K562 (cell line): ENCODE results near the gene MOB1A. TPM values are rescaled to one million over a fixed set of nuclear protein-coding genes. Genes with fewer than 3 reads are reported as not detected.

Experiments used
- ATF3 ChIP-seq, 2 experiments: fragments of 450-650 bp in 1 of 2; sonication (generic) in 1 of 2; formaldehyde crosslinking in 1 of 2; IDR thresholded peaks in 1 of 2; conservative IDR thresholded peaks in 1 of 2; 2 replicates each; pipeline versions ENCODE4 v1.6.1 to v1.8.1; 2016 to 2023; ENCODE audit warnings: mild to moderate bottlenecking in 2 of 2, moderate library complexity in 2 of 2, inconsistent platforms in 1 of 2, missing genetic modification reagents in 1 of 2
- CEBPG ChIP-seq, 3 experiments: fragments of 200-800 bp in 1 of 3; sonication (Bioruptor generic) in 1 of 3; sonication (generic) in 1 of 3; formaldehyde crosslinking in 1 of 3; IDR thresholded peaks in 2 of 3; conservative IDR thresholded peaks in 1 of 3; 2 replicates each; pipeline versions ENCODE4 v1.6.1 to v1.8.0; 2016 to 2022; ENCODE audit warnings: missing compliant biosample characterization in 2 of 3, missing genetic modification characterization in 2 of 3, mild to moderate bottlenecking in 1 of 3, missing genetic modification reagents in 1 of 3
- CTCF ChIP-seq, 3 experiments: IDR thresholded peaks in 2 of 3; conservative IDR thresholded peaks in 1 of 3; 2 replicates each; pipeline ENCODE4 v1.5.1; 2011 to 2012; ENCODE audit warnings: low read length in 3 of 3, mild to moderate bottlenecking in 3 of 3, control low read depth in 2 of 3, improper control_type of control experiment in 1 of 3, inconsistent platforms in 1 of 3, low read depth in 1 of 3, mixed read lengths in 1 of 3, moderate library complexity in 1 of 3; ENCODE audit not compliant: insufficient read depth in 2 of 3
- DLX4 ChIP-seq: fragments of 250-450 bp; sonication (Bioruptor Pico); IDR thresholded peaks from 2 replicates; pipeline ENCODE4 v1.6.1; 2021; ENCODE audit warnings: mild to moderate bottlenecking
- HINFP ChIP-seq: fragments of 450-650 bp; conservative IDR thresholded peaks from 2 replicates; pipeline ENCODE4 v1.6.1; 2016; ENCODE audit warnings: missing genetic modification characterization, low read depth, mild to moderate bottlenecking, control low read depth, missing compliant biosample characterization
- MAFK ChIP-seq: IDR thresholded peaks from 2 replicates; pipeline ENCODE4 v1.6.1; 2011; ENCODE audit warnings: low read length, improper control_type of control experiment
- MTA2 ChIP-seq: fragments of 450-650 bp; IDR thresholded peaks from 2 replicates; pipeline ENCODE4 v1.6.1; 2016; ENCODE audit warnings: low read depth
- RBM34 ChIP-seq: fragments of 200-400 bp; formaldehyde crosslinking; IDR thresholded peaks from 2 replicates; pipeline ENCODE4 v1.6.1; 2018; ENCODE audit warnings: low read length, borderline replicate concordance; ENCODE audit not compliant: insufficient read depth
- SIRT6 ChIP-seq: IDR thresholded peaks from one replicate; pipeline ENCODE4 v1.6.1; 2012; ENCODE audit warnings: low read depth, mild to moderate bottlenecking, control low read depth, inconsistent platforms, low read length, moderate library complexity
- SMAD1 ChIP-seq: fragments of 150-350 bp; IDR thresholded peaks from 2 replicates; pipeline ENCODE4 v1.6.1; 2014; ENCODE audit warnings: low read length, low read depth; ENCODE audit not compliant: partially characterized antibody
- SMARCA4 ChIP-seq: fragments of 450-650 bp; IDR thresholded peaks from 2 replicates; pipeline ENCODE4 v1.6.1; 2016
- SNRNP70 ChIP-seq: fragments of 200-400 bp; formaldehyde crosslinking; optimal IDR thresholded peaks from 2 replicates; pipeline ENCODE3; 2017; ENCODE audit warnings: low read depth, low read length
- SRSF3 ChIP-seq: fragments of 200-400 bp; formaldehyde crosslinking; IDR thresholded peaks from 2 replicates; pipeline ENCODE4 v1.6.1; 2016; ENCODE audit warnings: mild to moderate bottlenecking, low read length, moderate library complexity; ENCODE audit not compliant: insufficient read depth
- SRSF7 ChIP-seq: fragments of 200-400 bp; formaldehyde crosslinking; optimal IDR thresholded peaks from 2 replicates; pipeline ENCODE3; 2017; ENCODE audit warnings: mild to moderate bottlenecking, low read depth, low read length
- ZBTB9 ChIP-seq: fragments of 450-650 bp; formaldehyde crosslinking; IDR thresholded peaks from 2 replicates; pipeline ENCODE4 v1.4.0; 2020; ENCODE audit warnings: mild to moderate bottlenecking, moderate library complexity
- ZC3H4 ChIP-seq: sonication (generic); formaldehyde crosslinking; IDR thresholded peaks from 2 replicates; pipeline ENCODE4 v1.9.0; 2021; ENCODE audit warnings: missing genetic modification reagents, borderline replicate concordance
- ZC3H8 ChIP-seq: fragments of 450-650 bp; IDR thresholded peaks from 2 replicates; pipeline ENCODE4 v1.6.1; 2017
- ZFP1 ChIP-seq: fragments of 450-650 bp; formaldehyde crosslinking; IDR thresholded peaks from 2 replicates; pipeline ENCODE4 v1.4.0; 2020; ENCODE audit warnings: mild to moderate bottlenecking, mixed read lengths
- ZNF134 ChIP-seq: fragments of 250-450 bp; sonication (Bioruptor Pico); conservative IDR thresholded peaks from 2 replicates; pipeline ENCODE4 v1.4.0; 2020
- ZNF174 ChIP-seq: fragments of 250-450 bp; sonication (Bioruptor Pico); IDR thresholded peaks from 2 replicates; pipeline ENCODE4 v1.4.0; 2020; ENCODE audit warnings: mild to moderate bottlenecking
- polyA plus RNA-seq, 8 experiments: library from polyadenylated mRNA; depleted of rRNA in 4 of 8; stranded (reverse) in 5 of 8; unstranded in 3 of 8; fragments of >200 nt; fragmentation: Nextera tagmentation in 2 of 8; fragmentation: Illumina TruSeq in 1 of 8; extraction: Ambion mirVana in 2 of 8; extraction: Trizol in 1 of 8; gene quantifications; 2 replicates each; pipeline versions ENCODE4 v1.2.1 to v1.2.3, GENCODE V29; 2011 to 2014; ENCODE audit warnings: inconsistent platforms in 1 of 8, missing spikeins in 1 of 8
- total RNA-seq, 7 experiments: library from RNA; depleted of rRNA in 6 of 7; stranded (reverse); fragments of >200 nt in 6 of 7; fragmentation: Illumina TruSeq in 2 of 7; extraction: Trizol in 2 of 7; gene quantifications; 2 replicates each; pipeline versions ENCODE4 v1.2.1 to v1.2.3, GENCODE V29; 2011 to 2021; ENCODE audit warnings: low replicate concordance in 1 of 7

The MOB1A gene
- total and polyA plus RNA-seq, 9 of the 15 experiments (the other 6 are each of a cell fraction or from before 2014, with no cell fraction given): 24.8 to 100 (median 60.2) TPM

- no peak for TF ChIP-seq ZC3H4
- TF ChIP-seq DLX4: no peak
- no peak for TF ChIP-seq SMAD1
- no peak; the same call in 1 of the 2 replicates for TF ChIP-seq CEBPG (CRISPR knock-in tag; IDR thresholded peaks at IDR 0.05)
- TF ChIP-seq CEBPG (tag; conservative IDR thresholded peaks at IDR 0.05 in 1 of 2, IDR thresholded peaks at IDR 0.05 in 1 of 2): peak; percentile 38 to 54; a peak in 2 of 4 replicates
- TF ChIP-seq ATF3 (IDR thresholded peaks at IDR 0.05): peak; percentile 61
- no peak for TF ChIP-seq ATF3 (CRISPR knock-in tag; conservative IDR thresholded peaks at IDR 0.05)
- TF ChIP-seq ZFP1 (CRISPR knock-in tag): no peak
- TF ChIP-seq SRSF3: no peak
- TF ChIP-seq CTCF (IDR thresholded peaks at IDR 0.05 in 2 of 3, conservative IDR thresholded peaks at IDR 0.05 in 1 of 3; ENCODE audit: insufficient read depth in 2 of 3, low read depth in 1 of 3, low read length in 3 of 3): no peak
- no peak for TF ChIP-seq ZNF134 (CRISPR knock-in tag)
- TF ChIP-seq MTA2: no peak
- no peak for TF ChIP-seq SMARCA4
- no peak for TF ChIP-seq SRSF7
- no peak for TF ChIP-seq ZC3H8
- no peak for TF ChIP-seq SNRNP70
- no peak for TF ChIP-seq MAFK
- no peak for TF ChIP-seq RBM34
- TF ChIP-seq ZBTB9 (CRISPR knock-in tag): no peak
- no peak for TF ChIP-seq SIRT6
- 0 out of 2 replicates have a peak, but pooled peaks have one; percentile 12 for TF ChIP-seq HINFP
- TF ChIP-seq ZNF174 (CRISPR knock-in tag): no peak
These were observed 30.0 kb downstream of the MOB1A start (continued) for GRCh38 chr2:74148457-74149246.
